Endometrial microvascular endothelial cells (primary cell): ENCODE measurements around the gene TMEM135. TPM values are rescaled to one million over a fixed set of nuclear protein-coding genes. Genes with fewer than 3 reads are reported as not detected.

Experiments used
- in situ Hi-C: cut with HindIII; loops from 2 replicates; pipeline ENCODE4 v1.10.0; 2017; ENCODE audit warnings: low sequenced_read_pairs, low pct_unique_long_range_greater_than_20kb; ENCODE audit errors: inconsistent ontology term
- total RNA-seq: library from RNA; depleted of rRNA; stranded (reverse); fragments of >200 nt; gene quantifications from one replicate; pipeline ENCODE4 v1.2.3, GENCODE V29; 2015; ENCODE audit errors: inconsistent ontology term

Gene TMEM135
- total RNA-seq, 1 donor from 2014 or later: 15.8 TPM

DNA sequence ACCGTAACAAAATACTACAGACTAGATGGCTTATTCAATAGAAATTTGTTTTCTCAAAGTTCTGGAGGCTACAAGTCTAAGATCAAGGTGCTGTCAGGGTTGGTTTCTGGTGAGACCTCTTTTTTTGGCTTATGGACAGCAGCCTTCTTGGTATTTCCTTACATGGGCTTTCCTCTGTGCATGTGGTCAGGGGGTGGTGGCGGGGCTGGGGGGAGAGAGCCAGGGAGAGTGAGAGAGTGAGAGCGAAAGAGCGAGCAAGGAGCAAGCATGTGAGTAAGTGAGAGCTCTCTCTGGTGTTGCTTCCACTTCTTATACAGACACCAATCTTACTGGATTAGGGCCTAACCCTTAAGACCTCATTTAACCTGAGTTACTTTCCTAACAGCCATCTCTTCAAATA, 181.5 kb downstream of the TMEM135 start:
- in situ Hi-C loops: no loop called here

- in situ Hi-C loops: no loop called here
These were observed 186.1 kb downstream of the TMEM135 start for GRCh38 chr11:87223816-87224215.

DNA sequence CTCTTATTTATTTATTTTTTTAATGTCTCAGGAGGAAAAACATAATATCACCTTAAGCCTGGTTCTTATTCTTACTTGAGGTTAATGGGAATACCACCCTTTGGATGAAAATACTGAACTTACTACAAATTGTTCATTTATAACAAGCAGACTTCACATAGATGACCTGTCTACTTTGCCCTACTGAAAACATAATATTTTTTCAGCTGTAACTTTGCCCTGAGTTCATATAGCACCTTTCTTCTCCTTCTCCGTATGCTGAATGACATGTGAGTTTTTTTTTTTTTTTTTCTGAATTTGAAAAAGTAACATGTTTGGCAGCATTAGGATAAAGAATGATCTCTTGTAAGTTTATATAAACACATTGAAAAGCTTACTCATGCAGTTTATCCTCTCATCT, 186.8 kb downstream of the TMEM135 start:
- in situ Hi-C loops: no loop called here

DNA sequence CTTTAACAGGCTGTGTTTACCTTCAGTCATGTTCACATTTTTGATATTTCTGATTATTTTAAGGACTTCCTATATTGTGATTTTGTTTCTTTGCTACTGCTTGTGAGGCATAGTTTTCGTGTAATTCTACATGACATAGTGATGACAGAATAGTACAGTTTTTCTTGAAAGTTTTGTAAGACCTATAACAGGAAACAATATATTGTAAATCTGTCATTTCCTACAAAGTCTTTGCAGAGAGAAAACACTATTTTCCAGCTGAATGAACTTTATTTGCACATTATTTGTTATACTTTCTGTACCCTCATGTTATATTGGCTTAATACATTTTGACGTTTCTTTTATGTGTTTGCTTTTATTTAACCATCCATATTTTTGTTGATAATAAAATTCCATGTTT, 191.1 kb downstream of the TMEM135 start:
- in situ Hi-C loops: no loop called here

- in situ Hi-C loops: no loop called here
These were observed 193.3 kb downstream of the TMEM135 start for GRCh38 chr11:87230995-87231394.

DNA sequence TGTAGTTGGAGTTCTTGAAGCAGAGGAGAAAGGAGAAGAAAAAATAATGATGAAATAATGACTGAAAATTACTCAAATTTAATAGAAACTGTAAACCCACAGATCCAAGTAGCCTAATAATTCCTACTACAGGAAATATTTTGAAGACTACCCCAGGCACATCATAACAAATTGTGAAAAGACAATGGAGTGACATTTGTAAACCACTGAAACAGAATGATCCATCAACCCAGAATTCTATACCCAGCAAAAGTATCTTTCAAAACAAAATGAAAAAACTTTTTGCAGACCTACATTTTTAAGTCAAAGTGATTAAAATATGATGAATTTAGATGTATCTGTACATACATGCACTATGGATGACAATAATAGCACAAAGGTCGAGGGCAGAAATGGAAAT, 194.6 kb downstream of the TMEM135 start:
- in situ Hi-C loops: no loop called here

GRCh38 chr11:87235366-87235765, 197.6 kb downstream of the TMEM135 start:
- in situ Hi-C loops: no loop called here

GRCh38 chr11:87236368-87236767, 198.6 kb downstream of the TMEM135 start:
- in situ Hi-C loops: no loop called here

DNA sequence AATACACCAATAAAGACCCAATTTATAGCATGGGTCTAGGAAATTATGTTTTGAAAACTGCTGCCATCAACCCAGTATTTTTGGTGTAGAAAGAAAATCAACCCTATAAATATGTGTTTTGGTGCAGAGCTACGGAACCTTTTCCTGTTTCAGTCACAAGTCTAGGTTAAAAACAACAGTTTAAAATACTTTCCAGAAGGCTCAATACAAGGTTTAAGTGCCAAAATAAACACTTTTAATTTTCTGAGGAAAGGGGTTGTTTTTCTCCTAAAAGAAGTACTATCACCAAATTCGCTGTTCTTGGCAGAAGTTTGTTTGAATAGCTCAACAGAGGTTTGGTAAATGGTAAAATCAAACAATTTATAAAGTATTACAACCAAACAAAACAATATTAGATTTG, 201.3 kb downstream of the TMEM135 start:
- in situ Hi-C loops: no loop called here

GRCh38 chr11:87239531-87239930, 201.8 kb downstream of the TMEM135 start:
- in situ Hi-C loops: no loop called here

DNA sequence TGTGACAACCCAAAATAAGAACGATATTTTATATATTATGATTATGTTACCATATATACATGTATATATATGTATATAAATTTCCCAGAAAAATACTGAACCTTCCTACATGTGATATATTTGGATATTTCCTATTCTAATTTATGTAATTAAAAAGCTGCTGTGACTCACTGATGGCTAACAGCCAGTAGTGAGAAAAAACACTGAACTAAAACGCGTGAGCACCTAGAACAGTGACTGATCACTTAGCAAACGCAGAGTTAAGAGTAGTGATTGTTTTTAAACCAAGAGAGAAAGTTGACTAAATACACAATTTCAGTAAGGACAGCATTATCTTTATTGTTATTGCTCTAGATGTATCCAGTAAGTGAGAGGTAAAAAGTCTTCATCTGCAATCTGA, 213.8 kb downstream of the TMEM135 start:
- in situ Hi-C loops: no loop called here

GRCh38 chr11:87252869-87253268, 215.1 kb downstream of the TMEM135 start:
- in situ Hi-C loops: no loop called here

DNA sequence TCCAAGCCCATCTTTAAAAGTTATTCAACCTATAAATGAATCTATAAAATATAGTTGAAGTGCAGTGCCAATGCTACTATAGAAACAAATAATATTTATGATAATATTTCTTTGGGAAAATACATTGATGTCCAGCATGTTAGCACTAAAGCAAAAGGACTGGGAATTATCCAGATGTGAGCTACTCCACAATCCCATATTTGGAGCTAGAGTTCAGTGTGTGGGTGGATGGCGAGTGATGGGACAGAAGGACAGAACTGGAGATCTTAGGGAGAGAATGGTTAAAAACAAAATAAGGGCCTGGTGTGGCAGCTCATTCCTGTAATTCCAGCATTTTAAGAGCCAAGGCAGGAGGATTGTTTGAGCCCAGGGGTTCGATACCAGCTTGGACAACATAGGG, 216.8 kb downstream of the TMEM135 start:
- in situ Hi-C loops: no loop called here

DNA sequence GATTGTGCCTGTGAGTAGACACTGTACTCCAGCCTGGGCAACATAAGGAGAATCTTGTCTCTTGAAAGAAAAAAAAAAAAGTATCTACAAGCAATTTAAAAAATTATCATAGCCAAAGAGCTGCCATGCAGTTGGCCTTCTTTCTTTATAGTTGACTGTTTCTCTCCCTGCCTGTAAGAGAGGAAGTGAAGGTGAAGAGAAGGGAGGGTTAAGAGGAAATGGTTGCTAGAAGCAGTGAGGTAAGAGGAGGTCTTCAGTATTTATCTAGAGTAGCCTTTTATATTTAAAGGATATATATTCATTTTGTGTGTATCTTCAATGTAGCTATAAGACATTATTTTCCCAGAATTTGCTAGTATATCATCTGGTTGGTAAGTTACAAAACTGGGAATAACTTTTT, 217.9 kb downstream of the TMEM135 start:
- in situ Hi-C loops: no loop called here

DNA sequence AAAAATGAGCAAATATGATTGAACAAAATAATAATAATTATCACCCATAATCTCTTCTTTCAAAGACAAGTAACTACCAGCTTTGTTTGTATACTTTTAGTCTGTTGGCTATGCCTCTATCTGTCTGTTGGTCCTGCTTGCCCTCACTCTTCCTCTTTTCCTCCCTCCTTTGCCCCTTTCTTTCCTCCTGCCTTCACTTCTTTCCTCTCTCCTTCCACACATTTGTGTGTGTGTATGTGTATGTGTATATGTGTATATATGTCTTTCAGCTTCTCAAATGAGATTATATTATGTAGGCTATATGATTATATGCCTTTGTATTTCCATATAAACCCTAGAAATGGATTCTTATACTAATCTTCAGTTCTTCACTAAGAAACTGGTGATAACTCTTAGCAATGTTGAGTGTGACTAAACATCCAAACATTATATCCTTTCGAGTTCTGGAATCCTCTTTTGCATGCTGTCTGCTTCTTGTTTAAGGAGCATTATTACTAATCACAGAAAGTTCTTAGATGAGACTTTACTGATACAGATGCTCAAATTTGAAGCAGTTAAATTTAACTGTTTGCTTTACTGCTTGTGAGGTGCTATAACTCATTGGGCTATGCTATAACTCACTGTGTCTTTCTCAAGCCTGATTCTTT, 219.1 kb downstream of the TMEM135 start:
- in situ Hi-C loops: no loop called here

DNA sequence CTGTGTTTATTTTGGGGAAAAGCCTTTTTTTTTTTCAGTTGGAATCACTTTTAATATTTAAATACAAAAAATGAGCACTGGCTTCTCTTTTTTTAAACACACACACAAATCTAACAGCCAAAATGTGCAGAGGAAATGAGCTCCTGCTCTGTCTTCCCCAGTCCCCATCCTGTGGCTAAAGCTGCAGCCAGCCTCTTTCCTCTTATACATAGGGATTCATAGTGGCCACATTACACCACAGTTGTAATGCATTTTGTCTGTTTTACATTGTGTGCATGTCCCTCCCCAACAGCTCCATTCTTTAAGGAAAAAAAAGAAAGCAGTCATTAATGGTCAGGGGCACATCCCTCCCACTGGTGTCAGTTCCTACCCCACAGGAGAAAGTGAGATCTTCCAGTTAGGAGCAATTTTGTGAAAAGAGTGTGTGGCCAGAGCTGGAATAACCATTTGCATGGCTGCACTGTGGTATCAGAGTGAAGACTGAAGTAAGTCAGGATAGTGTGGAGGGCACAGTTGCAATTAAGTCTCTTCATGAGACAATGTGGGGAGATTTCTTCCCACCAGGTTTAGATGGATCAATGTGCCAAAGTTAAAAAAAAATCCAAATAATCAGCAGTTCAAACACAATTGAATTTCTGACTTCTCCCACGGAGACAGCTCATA, 220.6 kb downstream of the TMEM135 start:
- in situ Hi-C loops: no loop called here

- in situ Hi-C loops: no loop called here
These were observed 222.0 kb downstream of the TMEM135 start for GRCh38 chr11:87259736-87260135.

- in situ Hi-C loops: no loop called here
These were observed 223.1 kb downstream of the TMEM135 start for GRCh38 chr11:87260811-87261210.

- in situ Hi-C loops: no loop called here
These were observed 225.6 kb downstream of the TMEM135 start for GRCh38 chr11:87263264-87263838.

DNA sequence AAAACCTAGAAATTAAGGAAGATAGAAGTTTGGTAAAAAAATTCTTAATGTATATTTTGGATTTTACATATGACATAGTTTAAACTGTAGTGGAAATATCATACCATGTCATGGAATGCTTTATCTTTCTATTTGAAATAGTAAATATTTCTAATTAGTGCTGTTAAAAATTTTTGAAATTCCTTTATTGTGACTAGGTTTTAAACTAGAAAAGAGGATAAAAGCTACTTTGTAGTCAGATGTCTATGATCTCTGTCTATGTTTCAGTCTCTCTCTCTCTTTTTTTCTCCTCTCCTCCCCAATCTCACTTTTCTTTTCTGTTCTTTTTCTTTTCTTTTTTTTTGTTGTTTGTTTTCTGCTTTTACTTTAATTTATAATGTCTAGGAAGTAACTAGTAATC, 226.2 kb downstream of the TMEM135 start:
- in situ Hi-C loops: no loop called here
